GM18861 (cell line): ENCODE data around the gene PLCB1.

Experiments
- ATAC-seq: cut with Tn5 transposase; IDR thresholded peaks from one replicate; pipeline ENCODE4 v1.9.1; 2021; ENCODE audit not compliant: unreplicated experiment

PLCB1 gene

DNA sequence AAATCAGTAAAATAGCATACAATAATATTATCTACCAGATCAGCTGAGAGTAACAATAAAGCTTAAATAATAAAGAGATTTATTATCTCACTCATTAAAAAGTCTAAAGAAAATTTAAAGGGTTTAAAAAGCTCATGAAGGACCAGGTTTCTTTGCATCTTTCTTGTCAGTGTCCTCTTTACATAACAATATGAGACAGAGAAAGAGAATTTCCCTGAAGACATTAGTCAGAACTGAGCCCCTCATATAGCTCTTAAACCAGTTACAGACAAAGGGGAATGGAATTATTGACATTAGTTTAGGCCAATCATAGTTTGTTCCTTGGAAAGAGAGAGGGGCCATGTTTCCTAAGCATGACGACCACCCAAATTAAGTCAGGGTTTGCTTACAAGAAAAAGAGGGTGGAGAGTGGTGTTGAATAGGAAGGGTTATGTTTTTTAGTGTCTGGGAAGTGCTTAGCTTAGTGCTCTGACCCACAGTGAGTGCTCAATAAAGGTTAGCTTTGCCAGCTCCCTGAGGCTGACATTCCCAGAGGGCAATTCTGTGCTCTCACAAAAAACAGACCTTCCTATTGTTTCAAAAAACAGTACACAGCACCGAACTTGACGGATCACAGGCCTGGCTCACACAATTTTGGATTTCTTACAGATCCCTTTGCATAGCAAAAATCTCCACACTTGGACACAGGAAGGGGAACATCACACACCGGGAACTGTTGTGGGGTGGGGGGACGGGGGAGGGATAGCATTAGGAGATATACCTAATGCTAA lies 3.6 kb upstream of the PLCB1 start:
- ATAC-seq = no peak

DNA sequence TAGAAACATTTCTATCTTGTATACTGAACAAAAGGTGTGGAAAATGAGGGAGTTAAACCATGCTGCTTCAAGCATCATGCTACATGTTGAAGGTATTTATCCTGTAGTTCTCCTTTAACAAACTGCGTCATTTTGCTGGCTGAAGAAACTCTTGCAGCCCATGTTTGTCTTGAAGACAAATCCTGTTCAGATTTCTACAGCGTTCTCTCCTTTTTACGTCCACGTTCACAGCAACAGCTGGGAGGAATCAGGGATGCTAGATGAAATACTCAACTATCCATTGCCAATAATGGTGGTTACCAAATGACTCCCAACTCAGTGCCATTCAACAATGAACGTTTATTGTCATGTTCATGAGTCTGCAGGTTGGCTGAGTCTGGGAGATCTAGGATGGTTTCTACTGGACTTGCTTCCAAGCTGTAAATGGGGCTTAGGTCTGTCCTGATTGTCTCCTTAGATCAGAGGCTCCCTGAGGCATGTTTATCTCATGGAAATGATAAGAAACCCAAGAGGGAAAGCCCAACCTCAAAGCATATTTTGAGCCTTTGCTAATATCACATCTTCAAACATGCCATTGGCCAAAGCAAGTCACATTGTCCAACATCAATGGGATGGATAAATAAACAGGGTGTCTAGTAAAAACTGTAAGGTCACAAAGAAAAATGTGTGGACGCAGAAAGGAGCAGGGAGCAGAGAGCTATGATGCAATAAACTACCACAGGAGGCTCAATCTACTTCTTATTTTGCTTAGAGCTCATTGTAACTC lies 2.7 kb upstream of the PLCB1 start:
- no peak for ATAC-seq

DNA sequence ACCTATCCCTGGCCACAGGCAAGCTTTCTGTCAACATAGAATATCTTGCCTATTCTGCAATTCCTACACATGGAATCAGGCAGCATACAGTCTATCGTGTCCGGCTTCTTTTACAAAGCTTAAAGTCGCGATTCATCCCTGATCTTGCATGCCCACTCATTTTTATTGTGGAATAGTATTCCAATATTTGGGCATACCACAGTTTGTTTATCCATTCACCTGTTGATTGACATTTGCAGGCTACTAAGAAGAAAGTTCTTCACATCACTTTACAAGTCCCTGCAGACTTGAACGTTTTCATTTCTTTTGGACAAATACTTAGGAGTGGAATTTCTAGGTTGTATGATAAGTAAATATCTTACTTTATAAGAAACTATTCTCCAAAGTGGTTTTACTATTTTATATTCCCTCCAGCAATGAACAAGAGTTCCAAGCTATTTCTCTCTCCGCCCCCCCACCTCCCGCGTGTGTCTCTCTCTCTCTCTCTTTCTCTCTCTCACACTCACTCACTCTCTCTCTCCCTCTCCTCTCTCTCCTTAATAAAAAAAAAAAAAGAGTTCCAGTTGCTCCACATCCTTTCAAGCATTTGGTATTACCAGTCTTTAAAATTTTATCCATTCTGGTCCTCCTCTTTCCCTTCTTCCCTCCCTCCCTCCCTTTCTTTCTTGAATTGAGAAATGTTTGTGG lies 1.1 kb upstream of the PLCB1 start:
- no peak for ATAC-seq

DNA sequence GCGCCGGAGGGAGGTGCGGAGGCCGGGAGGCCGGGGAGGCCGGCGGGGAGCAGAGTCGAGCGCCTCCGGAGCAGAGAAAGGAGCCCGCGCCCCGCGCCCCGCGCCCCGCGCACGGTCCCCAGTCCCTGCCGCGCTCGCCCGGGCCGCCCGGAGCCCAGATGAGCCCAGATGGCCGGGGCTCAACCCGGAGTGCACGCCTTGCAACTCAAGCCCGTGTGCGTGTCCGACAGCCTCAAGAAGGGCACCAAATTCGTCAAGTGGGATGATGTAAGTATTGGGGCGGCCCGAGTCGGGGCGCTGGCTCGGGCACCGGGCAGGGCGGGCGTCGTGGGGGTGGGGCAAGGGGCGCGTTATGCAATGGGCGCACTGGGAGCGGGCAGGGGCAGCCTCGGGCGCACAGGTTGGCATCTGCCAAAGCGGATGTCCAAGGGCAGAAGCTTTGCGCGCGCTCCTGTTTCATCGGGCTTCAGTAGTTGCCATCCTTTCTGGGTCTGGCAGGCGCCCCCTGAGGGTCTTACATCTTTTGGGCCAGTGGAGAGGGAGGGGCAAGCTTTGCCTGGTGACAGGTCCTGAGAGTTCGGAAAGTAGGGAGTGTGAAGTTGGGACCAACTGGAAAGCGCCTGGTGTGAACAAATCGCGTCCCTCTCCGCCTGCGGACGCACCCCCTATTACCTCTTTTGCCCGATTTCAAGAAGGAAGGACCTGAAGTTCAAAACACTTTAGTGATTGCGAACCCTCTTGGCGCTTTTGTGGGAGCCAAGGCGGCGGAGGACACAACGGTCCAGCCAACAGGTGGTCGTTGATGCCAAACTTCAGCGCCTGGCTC lies 631 bp downstream of the PLCB1 start:
- no peak for ATAC-seq

DNA sequence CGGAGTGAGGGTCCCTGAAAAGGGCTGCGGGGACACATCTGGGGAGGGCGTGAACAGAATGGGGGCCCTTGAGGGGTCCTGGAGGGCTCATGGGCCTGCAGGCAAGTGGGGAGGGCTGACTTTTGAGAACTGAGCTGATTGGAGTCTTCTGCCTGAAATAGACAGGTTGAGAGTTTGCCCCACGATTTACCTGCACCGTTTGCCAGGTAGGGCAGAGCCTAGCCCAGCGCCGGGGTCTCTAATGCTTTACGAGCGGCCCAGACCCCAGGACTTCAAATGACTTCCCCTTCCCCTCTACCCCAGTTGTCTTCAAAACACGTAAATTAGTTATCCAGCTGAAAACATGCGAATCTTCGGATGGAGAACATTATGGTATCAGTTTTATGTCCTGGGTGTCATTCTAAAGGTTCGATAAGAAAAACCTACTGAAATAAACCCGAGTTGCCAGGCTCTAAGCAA lies 1.3 kb downstream of the PLCB1 start:
- no peak for ATAC-seq

DNA sequence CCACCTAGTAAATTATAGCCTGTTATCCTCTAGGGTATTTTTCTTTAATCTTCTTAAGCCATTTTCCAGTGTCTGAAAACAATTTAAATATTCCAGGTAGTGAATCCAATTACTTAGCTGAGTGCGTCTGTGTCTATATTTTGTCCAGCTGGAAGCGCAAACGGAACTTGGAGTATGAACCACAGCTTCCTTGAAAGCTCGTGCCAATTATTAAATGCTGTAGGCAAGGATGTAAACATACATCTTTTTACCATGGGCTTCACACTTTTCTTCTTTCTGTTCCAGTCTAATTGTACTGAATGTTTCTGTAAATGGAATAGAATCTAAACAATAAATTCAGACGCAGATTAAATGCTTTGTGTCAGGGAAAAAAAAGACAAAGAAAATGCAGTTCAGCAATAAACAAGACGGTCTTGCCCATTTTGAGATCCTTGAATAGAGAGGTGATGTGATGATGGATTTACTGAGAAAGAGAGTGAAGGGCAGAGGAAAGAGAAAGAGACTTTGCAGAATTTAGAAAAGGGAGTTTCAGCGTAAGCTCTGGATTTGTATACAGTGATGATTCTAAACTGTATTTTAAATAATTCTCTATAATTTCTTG lies 1.9 kb downstream of the PLCB1 start:
- ATAC-seq = no peak

DNA sequence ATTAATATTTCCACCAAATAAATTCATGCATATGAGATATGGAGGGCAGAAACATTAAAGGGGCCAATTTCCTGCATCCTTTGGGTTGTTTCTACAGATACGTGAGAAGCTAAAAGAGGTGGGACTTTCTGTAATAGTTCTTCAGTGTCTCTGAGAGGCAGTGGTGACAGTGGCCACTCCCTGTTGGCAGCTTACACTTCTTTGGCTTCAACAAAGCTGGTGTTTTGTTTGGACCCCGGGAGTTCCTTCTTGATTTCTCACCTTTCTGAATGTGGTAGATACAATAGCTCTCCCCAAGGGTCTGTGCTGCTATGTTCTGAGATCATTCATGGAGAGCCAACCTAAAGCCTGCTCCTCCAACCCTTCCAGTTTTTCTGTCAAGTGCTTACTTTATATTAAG lies 7.8 kb downstream of the PLCB1 start:
- ATAC-seq = no peak

DNA sequence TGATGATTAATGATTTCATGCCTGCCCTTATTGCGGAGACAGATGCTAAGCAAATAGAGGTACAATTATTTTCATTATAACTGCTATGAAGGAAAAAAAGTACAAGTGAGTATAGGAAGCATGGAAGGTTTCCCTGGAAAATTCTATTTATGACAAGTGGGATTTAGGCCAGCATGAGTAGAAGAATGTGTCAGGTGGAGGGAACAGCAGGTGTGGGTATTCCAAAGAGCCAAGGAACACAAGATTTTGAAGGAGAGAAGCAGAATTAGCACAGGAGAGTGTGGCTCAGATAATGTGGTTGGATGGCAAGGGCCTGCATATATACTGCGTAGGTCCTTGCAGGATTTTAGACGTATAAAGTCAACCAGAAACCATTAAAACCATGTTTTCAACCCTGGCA lies 11.4 kb downstream of the PLCB1 start:
- no peak for ATAC-seq

DNA sequence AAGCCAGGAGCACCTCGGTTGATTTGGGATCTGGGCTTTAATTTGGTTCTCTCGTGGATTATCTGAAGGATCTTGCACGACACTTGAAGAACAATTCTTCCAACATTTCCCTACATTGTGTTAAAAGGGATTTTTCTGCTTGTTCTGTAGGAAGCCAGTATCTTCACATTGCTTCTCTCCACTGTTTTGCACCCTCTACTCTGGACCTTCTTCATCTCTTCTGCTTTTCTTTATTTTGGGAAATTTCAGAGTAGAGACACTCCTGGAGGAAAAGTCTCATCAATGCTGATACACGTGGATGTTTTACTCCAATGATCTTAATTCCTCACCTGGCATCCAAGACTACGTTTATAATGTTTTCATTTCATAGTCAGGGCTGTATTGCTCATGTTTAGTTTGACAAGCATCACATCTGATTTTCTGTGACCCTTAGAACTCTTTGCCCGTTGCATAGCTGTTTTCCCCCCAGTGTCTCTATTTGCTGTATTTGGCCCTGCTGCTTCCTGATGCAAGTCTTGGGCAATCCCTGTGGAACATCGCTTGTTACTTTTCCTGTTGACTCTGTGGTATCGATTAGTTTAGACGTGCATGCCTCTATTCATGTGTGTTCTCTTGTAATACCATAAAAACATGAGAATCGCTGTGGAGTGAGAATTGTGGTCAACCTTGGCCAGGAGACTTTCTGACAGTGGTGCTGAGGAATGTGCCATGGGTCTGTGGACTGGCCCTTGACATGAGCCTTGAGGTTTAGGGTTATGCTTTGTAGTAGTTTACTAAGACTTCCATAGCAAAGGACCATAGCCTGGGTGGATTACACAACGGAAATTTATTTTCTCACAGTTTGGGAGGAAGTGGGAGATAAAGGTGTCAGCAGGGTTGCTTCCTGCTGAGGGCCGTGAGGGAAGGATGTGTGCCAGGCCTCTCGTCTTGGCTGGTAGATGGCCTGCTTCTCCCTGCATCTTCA lies 12.5 kb downstream of the PLCB1 start:
- ATAC-seq = no peak

DNA sequence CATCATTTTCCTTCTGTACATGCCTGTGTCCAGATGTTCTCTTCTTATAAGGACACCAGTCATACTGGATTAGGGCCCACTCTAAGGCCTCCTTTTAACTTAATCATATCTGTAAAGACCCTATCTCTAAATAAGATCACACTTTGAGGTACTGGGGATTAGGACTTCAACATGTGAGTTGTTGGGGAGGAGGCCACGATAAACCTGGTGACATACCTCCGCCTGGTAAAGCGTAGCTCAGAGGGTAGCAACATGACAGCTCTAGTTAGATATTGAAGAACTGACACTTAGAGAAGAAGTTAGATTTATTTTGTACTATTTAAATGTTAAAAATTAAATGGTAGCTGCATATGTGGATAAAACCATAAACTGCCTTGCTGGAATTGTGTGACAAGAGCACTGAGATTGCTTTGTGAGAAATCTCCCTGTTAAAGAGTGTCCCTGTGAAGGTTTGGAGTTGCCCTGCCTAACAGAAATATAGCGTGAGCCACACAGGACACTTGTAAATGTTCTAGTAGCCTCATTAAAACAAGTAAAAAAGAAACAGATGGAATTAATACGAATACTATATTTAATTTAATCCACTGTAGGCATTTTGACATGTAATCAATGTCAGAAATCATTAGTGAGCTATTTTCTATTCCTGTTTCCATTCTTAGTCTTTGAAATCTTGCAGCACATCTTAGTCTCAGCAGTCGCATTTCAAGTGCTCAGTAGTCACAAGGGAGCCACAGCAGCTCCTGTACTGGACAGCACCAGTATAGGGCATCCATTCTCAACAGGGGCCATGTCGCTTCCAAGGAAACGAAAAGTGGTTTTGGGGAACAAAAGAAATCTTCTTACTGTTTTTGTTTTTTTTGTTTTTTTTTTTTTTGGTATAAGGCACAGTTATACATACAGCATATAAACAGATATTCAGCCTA lies 13.4 kb downstream of the PLCB1 start:
- ATAC-seq = no peak

DNA sequence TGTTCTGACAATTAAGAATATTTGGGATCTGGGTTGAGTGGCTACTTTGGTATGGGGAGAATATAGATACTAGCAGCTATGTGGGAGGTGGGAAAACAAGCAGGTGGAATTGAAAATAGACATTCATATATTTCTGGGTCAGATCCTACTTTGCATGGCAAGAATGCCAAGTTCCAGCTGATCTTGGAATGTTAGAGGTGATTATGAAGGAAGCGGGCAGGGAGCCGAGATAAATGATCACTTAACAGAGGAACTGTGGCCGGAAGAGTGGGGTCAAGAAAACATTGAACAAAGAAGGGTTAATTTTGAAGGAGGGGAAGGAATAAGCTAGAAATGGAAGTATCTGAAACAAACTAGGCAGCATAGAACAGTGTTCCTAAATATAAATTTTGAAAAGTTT lies 15.4 kb downstream of the PLCB1 start:
- ATAC-seq = no peak

DNA sequence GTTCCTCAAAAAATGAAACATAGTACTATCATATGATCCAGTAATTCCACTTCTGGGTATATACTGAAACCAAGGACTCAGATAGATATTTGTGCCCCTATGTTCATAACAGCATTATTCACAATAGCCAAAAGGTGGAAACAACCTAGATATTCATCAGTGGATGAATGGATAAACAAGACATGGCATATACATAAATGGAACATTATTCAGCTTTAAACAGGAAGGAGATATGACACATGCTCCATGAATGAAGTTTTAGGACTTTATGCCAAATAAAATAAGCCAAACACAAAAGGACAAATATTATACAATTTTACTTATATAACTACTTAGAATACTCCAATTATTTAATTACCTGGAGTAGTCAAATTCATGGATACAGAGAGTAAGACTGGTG lies 16.4 kb downstream of the PLCB1 start:
- no peak for ATAC-seq

DNA sequence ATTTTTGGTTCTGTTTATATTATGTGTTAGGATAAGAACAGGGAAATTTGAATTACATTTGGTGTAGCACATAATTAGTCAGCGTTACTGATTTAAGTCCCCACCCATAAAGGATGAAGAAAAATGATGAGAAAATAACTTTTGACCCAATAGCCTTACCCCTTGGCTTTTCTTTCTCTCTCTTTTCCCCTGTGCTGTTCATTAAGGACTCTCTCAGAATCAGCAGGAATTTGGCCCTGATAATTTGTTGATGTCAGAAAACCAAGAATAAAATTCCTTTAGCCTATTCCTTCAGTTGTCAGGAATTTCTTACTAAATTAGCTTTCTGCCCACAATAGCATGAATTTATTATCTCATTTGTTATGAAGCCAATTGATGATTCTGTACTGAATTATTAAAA lies 18.5 kb downstream of the PLCB1 start:
- no peak for ATAC-seq

DNA sequence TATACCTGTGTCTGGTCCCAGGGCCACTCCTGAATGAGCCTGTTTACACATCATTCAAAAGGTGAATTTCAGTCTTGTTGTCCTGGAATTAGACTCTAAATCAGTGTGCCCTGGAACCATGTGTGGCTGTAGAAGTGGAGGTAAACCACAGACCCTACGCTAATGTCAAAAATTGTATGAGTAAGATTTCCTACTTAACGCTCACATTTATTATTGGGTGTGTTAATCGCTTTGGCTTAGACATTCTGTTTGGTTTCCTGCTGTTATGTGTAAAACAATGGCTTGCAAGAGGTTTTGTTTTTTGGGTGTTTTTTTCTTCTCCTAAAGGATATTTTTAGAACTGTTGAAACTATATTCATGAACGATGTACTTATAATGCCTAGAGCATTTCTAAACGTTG lies 19.3 kb downstream of the PLCB1 start:
- ATAC-seq = no peak

DNA sequence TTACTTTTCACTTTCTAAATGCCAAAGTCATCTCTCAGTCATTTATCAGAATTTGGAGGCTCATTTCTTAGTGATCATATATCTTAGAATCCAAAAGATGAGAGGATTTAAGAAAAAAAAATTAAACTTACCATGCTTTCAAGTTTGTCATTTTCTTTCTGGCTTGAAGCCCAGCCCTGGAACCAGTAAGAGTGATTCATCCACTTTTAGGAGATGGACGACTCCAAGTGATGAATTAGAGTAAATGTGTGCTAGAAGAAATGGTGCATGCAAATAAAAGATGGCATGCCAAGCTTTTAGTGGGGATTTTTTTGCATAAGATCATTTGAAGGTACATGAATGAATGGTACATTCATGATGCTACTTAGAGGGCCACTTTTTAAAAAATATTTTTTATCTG lies 20.1 kb downstream of the PLCB1 start:
- no peak for ATAC-seq

DNA sequence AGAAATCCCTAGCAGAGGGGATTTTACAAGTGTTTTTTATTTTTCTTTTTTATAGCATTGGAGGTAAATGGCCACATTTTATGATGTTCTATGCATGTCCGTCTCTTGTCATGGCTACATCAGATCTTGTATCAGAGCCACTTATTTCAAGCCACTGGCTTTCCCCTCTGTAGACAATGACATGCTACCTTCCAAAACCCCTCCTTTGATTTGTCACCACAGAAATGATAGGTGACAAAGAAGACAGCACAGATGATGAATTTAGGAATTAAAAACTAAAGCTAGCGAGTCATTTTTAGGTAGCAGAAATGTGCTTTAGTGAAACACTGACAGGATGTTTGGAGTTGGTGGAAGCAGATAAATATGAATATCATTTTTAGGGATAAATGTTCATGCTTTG lies 20.8 kb downstream of the PLCB1 start:
- ATAC-seq = no peak

DNA sequence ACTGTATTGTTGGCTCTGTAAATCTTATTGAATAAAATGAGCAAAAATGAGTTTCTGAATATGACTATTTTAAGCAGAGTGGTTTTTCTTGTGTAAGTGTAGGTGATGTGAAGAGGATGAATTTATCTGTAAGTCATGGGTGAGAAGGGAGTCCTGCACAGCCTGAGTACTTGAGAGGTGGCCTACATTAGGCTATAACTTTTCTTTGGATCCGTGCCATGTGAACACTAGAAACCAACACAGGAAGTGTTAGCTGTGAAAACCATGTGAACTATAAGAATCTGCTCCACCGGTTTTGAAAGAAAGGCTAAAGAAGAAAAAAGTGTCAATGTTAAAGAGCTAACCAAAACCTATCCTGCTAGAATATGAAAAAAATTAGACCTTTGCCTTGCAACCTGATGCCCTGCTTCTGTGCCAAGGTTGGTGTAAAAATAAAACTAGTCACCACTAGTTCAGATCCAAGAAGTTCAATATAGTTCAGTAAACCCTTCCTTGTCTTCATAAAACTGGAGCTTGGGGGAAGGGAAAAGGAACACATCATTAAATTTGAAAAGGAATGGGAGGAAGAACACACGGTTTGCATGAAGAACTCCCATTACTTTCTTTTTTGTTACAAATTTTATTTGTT lies 21.3 kb downstream of the PLCB1 start:
- peak; percentile 34 for ATAC-seq

DNA sequence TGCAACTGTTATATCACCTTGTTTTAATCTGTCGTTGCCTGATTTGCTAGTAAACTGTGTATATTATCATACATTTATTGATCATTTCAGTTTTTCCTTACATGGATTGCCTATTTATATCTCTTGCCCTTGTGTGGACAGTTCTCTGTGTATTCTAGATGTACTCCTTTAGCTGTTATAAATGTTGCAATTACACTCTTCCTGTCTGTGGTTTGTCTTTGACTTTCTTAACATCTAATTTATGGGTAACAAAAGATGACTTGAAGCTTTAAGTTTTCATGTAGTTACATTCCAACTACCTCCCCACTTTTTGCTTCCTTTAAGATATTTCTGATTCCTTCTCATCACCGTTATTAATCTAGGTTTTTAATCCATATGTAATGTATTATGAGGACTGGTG lies 22.6 kb downstream of the PLCB1 start:
- no peak for ATAC-seq
